OCI-LY1 (cell line): ENCODE measurements around the gene NACC1.

Experiments used
- H2AFZ ChIP-seq: fragments of 200-600 bp; sonication (generic), shearing (Covaris generic); 2 replicates; pipeline ENCODE4 v1.6.0; 2014; ENCODE audit warnings: antibody characterized with exemption, mild to moderate bottlenecking, low read length
- H3F3A ChIP-seq: fragments of 200-600 bp; sonication (generic), shearing (Covaris generic); 2 replicates; pipeline ENCODE4 v1.6.0; 2014; ENCODE audit warnings: mild to moderate bottlenecking, antibody characterized with exemption, low read length, moderate library complexity; ENCODE audit not compliant: insufficient read depth
- H3K27ac ChIP-seq: fragments of 200-600 bp; sonication (generic); 2 replicates; pipeline ENCODE4 v1.5.1; 2014; ENCODE audit warnings: low read length, mixed run types, mild to moderate bottlenecking, low read depth; ENCODE audit not compliant: poor library complexity, severe bottlenecking
- H3K27me3 ChIP-seq: fragments of 200-600 bp; sonication (generic); 2 replicates; pipeline ENCODE4 v1.6.0; 2014; ENCODE audit warnings: antibody characterized with exemption, mild to moderate bottlenecking, low read length, moderate library complexity; ENCODE audit not compliant: insufficient read depth
- H3K36me3 ChIP-seq: fragments of 200-600 bp; sonication (generic); 2 replicates; pipeline ENCODE4 v1.6.1; 2014; ENCODE audit warnings: mild to moderate bottlenecking, antibody characterized with exemption, low read length, moderate library complexity, mixed read lengths; ENCODE audit not compliant: insufficient read depth
- H3K4me1 ChIP-seq: fragments of 200-600 bp; sonication (generic); 2 replicates; pipeline ENCODE4 v1.5.1; 2014; ENCODE audit warnings: mild to moderate bottlenecking, low read length, moderate library complexity; ENCODE audit not compliant: insufficient read depth, severe bottlenecking
- H3K4me2 ChIP-seq: fragments of 200-600 bp; sonication (generic), shearing (Covaris generic); 2 replicates; pipeline ENCODE4 v1.6.1; 2014; ENCODE audit warnings: low read length
- H3K4me3 ChIP-seq: fragments of 200-600 bp; sonication (generic); 2 replicates; pipeline ENCODE4 v1.5.1; 2014; ENCODE audit warnings: low read length, low read depth, mild to moderate bottlenecking, mixed read lengths; ENCODE audit not compliant: poor library complexity, severe bottlenecking
- H3K79me2 ChIP-seq: fragments of 200-600 bp; shearing (Covaris generic); 2 replicates; pipeline ENCODE4 v1.6.1; 2016; ENCODE audit warnings: mixed run types, low read length, mixed read lengths; ENCODE audit not compliant: insufficient read depth
- H3K9ac ChIP-seq: fragments of 200-600 bp; sonication (generic), shearing (Covaris generic); 2 replicates; pipeline ENCODE4 v1.6.1; 2014; ENCODE audit warnings: mild to moderate bottlenecking, low read length, mixed read lengths
- H3K9me2 ChIP-seq: fragments of 200-600 bp; sonication (generic), shearing (Covaris generic); 2 replicates; pipeline ENCODE4 v1.6.1; 2014; ENCODE audit warnings: low read depth, mild to moderate bottlenecking, low read length, mixed read lengths
- H3K9me3 ChIP-seq: fragments of 200-600 bp; shearing (Covaris generic); 2 replicates; pipeline ENCODE4 v1.6.1; 2014; ENCODE audit warnings: low read length, mixed read lengths
- H4K20me1 ChIP-seq: fragments of 200-600 bp; sonication (generic), shearing (Covaris generic); 2 replicates; pipeline ENCODE4 v1.6.0; 2016; ENCODE audit warnings: mild to moderate bottlenecking, low read length; ENCODE audit not compliant: insufficient read depth
- EZH2 ChIP-seq: fragments of 200-600 bp; sonication (generic), shearing (Covaris generic); IDR thresholded peaks from 2 replicates; pipeline ENCODE4 v1.8.0; 2017; ENCODE audit warnings: borderline replicate concordance, mixed run types, mild to moderate bottlenecking, antibody characterized with exemption, low read length, moderate library complexity, mixed read lengths
- TF ChIP-seq, protein P1 (sequence below): fragments of 200-600 bp; sonication (generic), shearing (Covaris generic); IDR thresholded peaks from 2 replicates; pipeline ENCODE4 v1.5.1; 2017; ENCODE audit warnings: mild to moderate bottlenecking, antibody characterized with exemption, low read length, moderate library complexity, mixed read lengths

Gene NACC1

GRCh38 chr19:13100841-13101589 lies 17.0 kb upstream of the NACC1 start:
- Histone ChIP-seq H3K4me3 (peak overlapping the region; percentile 62), H3K9ac (peak overlapping the region; percentile 69; the same call in 1 of the 2 replicates), H2AFZ (no peak overlapping the region), H3F3A (0 out of 2 replicates have a peak, but pooled peaks cover 3% of the 10 kb centered on the region), H3K79me2 (no peaks in the 10 kb centered on the region), H4K20me1 (no peaks in the 10 kb centered on the region), H3K36me3 (peaks cover 11% of the 10 kb centered on the region; the same call in 1 of the 2 replicates), H3K27ac (peak overlapping the region; percentile 98), H3K4me2 (peak overlapping the region; percentile 62), H3K9me3 (no peaks in the 10 kb centered on the region), H3K9me2 (no peaks in the 10 kb centered on the region), H3K27me3 (peaks cover 3% of the 10 kb centered on the region; the same call in 1 of the 2 replicates), H3K4me1 (peaks cover 77% of the 10 kb centered on the region)
- TF ChIP-seq, protein P1, sequence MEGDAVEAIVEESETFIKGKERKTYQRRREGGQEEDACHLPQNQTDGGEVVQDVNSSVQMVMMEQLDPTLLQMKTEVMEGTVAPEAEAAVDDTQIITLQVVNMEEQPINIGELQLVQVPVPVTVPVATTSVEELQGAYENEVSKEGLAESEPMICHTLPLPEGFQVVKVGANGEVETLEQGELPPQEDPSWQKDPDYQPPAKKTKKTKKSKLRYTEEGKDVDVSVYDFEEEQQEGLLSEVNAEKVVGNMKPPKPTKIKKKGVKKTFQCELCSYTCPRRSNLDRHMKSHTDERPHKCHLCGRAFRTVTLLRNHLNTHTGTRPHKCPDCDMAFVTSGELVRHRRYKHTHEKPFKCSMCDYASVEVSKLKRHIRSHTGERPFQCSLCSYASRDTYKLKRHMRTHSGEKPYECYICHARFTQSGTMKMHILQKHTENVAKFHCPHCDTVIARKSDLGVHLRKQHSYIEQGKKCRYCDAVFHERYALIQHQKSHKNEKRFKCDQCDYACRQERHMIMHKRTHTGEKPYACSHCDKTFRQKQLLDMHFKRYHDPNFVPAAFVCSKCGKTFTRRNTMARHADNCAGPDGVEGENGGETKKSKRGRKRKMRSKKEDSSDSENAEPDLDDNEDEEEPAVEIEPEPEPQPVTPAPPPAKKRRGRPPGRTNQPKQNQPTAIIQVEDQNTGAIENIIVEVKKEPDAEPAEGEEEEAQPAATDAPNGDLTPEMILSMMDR: peak; percentile 62
- no peak for TF ChIP-seq EZH2

GRCh38 chr19:13101590-13102415 lies 16.3 kb upstream of the NACC1 start:
- H3K27ac ChIP-seq: peak overlapping the region; percentile 98
- H3K4me2 ChIP-seq: peak overlapping the region; percentile 62
- H2AFZ ChIP-seq: no peak overlapping the region
- H3K9me2 ChIP-seq: no peaks in the 10 kb centered on the region
- 0 out of 2 replicates have a peak, but pooled peaks cover 3% of the 10 kb centered on the region for H3F3A ChIP-seq
- H3K36me3 ChIP-seq: peaks cover 11% of the 10 kb centered on the region; the same call in 1 of the 2 replicates
- H3K27me3 ChIP-seq: no peaks in the 10 kb centered on the region; the same call in 1 of the 2 replicates
- no peaks in the 10 kb centered on the region for H3K79me2 ChIP-seq
- peaks cover 78% of the 10 kb centered on the region for H3K4me1 ChIP-seq
- H3K9ac ChIP-seq: peak overlapping the region; percentile 69
- no peak for TF ChIP-seq EZH2
- TF ChIP-seq, protein P1: no peak
- H3K9me3 ChIP-seq: no peaks in the 10 kb centered on the region
- H4K20me1 ChIP-seq: no peaks in the 10 kb centered on the region
- peak overlapping the region; percentile 62 for H3K4me3 ChIP-seq

- Histone ChIP-seq H3K27ac (peak overlapping the region; percentile 98), H3K9me3 (no peaks in the 10 kb centered on the region), H3K4me1 (peaks cover 78% of the 10 kb centered on the region), H2AFZ (no peak overlapping the region), H3F3A (0 out of 2 replicates have a peak, but pooled peaks cover 3% of the 10 kb centered on the region), H4K20me1 (no peaks in the 10 kb centered on the region), H3K9ac (peak overlapping the region; percentile 69), H3K4me2 (peak overlapping the region; percentile 62), H3K79me2 (no peaks in the 10 kb centered on the region), H3K36me3 (peaks cover 12% of the 10 kb centered on the region; the same call in 1 of the 2 replicates), H3K4me3 (peak overlapping the region; percentile 62), H3K27me3 (no peaks in the 10 kb centered on the region; the same call in 1 of the 2 replicates), H3K9me2 (no peaks in the 10 kb centered on the region)
- TF ChIP-seq EZH2: no peak
- TF ChIP-seq, protein P1: no peak
Observed at GRCh38 chr19:13102416-13102665, 15.7 kb upstream of the NACC1 start.
